Right renal cortex interstitium (tissue), 3 donors: ENCODE results near the gene CDKAL1. TPM values are rescaled to one million over a fixed set of nuclear protein-coding genes. Genes with fewer than 3 reads are reported as not detected.
"Not testable (repeated sequence)": the region's sequence is repeated elsewhere in the genome, so short reads cannot be mapped to it uniquely, and the experiment has no call there.

Experiments used
- DNase-seq, 3 donors: peaks; one replicate each; pipeline ENCODE4 v3.0.0-alpha.2; 2013; ENCODE audit warnings: low read depth in 3 of 3, low spot score in 2 of 3
- polyA plus RNA-seq, 3 donors: library from polyadenylated mRNA; unstranded; fragments of 120-200 nt; gene quantifications; one replicate each; pipeline ENCODE4 v1.2.1, GENCODE V29; 2013; ENCODE audit not compliant: insufficient read length in 3 of 3

CDKAL1 gene
- polyA plus RNA-seq, 3 donors = 18.4 to 19.6 (median 19.6) TPM

GRCh38 chr6:21214738-21215448 lies 680.6 kb downstream of the CDKAL1 start:
- no peak for DNase-seq

GRCh38 chr6:21219241-21219640 lies 685.0 kb downstream of the CDKAL1 start:
- DNase-seq = no peak

- DNase-seq = no peak
These were observed 685.6 kb downstream of the CDKAL1 start for GRCh38 chr6:21219856-21220255.

- no peak for DNase-seq
These were observed 686.2 kb downstream of the CDKAL1 start for GRCh38 chr6:21220271-21220987.

GRCh38 chr6:21222656-21223055 lies 688.4 kb downstream of the CDKAL1 start:
- no peak for DNase-seq

- DNase-seq = no peak
These were observed 691.7 kb downstream of the CDKAL1 start for GRCh38 chr6:21225912-21226311.

- no peak for DNase-seq
These were observed 693.2 kb downstream of the CDKAL1 start for GRCh38 chr6:21227486-21227885.

GRCh38 chr6:21228411-21228810 lies 694.2 kb downstream of the CDKAL1 start:
- DNase-seq = no peak

GRCh38 chr6:21228876-21229460 lies 694.7 kb downstream of the CDKAL1 start:
- DNase-seq = peak in 1 of 3 donors; percentile 35

GRCh38 chr6:21230536-21230935 lies 696.3 kb downstream of the CDKAL1 start:
- DNase-seq = no peak

- DNase-seq = no peak
These were observed 700.9 kb downstream of the CDKAL1 start for GRCh38 chr6:21235162-21235561.

- DNase-seq = no peak
These were observed 704.0 kb downstream of the CDKAL1 start for GRCh38 chr6:21238208-21238607.

- DNase-seq = no peak
These were observed 706.5 kb downstream of the CDKAL1 start for GRCh38 chr6:21240709-21241108.

GRCh38 chr6:21241231-21242130 lies 707.2 kb downstream of the CDKAL1 start:
- no peak for DNase-seq

- no peak for DNase-seq
These were observed 710.7 kb downstream of the CDKAL1 start for GRCh38 chr6:21244897-21245470.

GRCh38 chr6:21245488-21245887 lies 711.2 kb downstream of the CDKAL1 start:
- no peak for DNase-seq

- DNase-seq = no peak
These were observed 711.8 kb downstream of the CDKAL1 start for GRCh38 chr6:21246075-21246474.

- not testable (repeated sequence) for DNase-seq
These were observed 720.2 kb downstream of the CDKAL1 start for GRCh38 chr6:21254460-21254859.

GRCh38 chr6:21256197-21256596 lies 721.9 kb downstream of the CDKAL1 start:
- DNase-seq = no peak

GRCh38 chr6:21257125-21257524 lies 722.9 kb downstream of the CDKAL1 start:
- DNase-seq = no peak
